Skeletal muscle tissue (tissue), 5 donors: ENCODE results near the gene KLRB1. TPM values are rescaled to one million over a fixed set of nuclear protein-coding genes. Genes with fewer than 3 reads are reported as not detected.
"Not testable (repeated sequence)": the region's sequence is repeated elsewhere in the genome, so short reads cannot be mapped to it uniquely, and the experiment has no call there.

Experiments
- H3K27ac ChIP-seq: one replicate; pipeline ENCODE4 v1.7.0; 2013; ENCODE audit warnings: mild to moderate bottlenecking, low read depth, low read length, inconsistent platforms
- H3K27me3 ChIP-seq, 3 donors: one replicate each; pipeline ENCODE4 v1.7.0; 2013; ENCODE audit warnings: low read length in 3 of 3; ENCODE audit not compliant: control insufficient read depth in 3 of 3, insufficient read depth in 3 of 3
- H3K36me3 ChIP-seq, 3 donors: one replicate each; pipeline ENCODE4 v1.7.0; 2013; ENCODE audit warnings: low read length in 3 of 3; ENCODE audit not compliant: control insufficient read depth in 3 of 3, insufficient read depth in 3 of 3
- H3K4me1 ChIP-seq, 3 donors: one replicate each; pipeline ENCODE4 v1.7.0; 2013; ENCODE audit warnings: low read length in 3 of 3, mild to moderate bottlenecking in 3 of 3; ENCODE audit not compliant: control insufficient read depth in 3 of 3, insufficient read depth in 3 of 3
- H3K4me3 ChIP-seq, 3 donors: one replicate each; pipeline ENCODE4 v1.7.0; 2013; ENCODE audit warnings: low read length in 3 of 3
- H3K9ac ChIP-seq, 3 donors: one replicate each; pipeline ENCODE4 v1.7.0; 2013; ENCODE audit warnings: low read length in 3 of 3, mild to moderate bottlenecking in 3 of 3, moderate library complexity in 2 of 3, low read depth in 1 of 3
- H3K9me3 ChIP-seq, 3 donors: one replicate each; pipeline ENCODE4 v1.7.0; 2013; ENCODE audit warnings: low read length in 3 of 3; ENCODE audit not compliant: control insufficient read depth in 3 of 3
- small RNA-seq: library from RNA; depleted of rRNA; stranded (forward); fragments of <200 nt; gene quantifications from one replicate; pipeline ENCODE3, GENCODE V24; 2014
- total RNA-seq: library from RNA; depleted of rRNA; stranded (reverse); fragments of >200 nt; gene quantifications from one replicate; pipeline ENCODE4 v1.2.3, GENCODE V29; 2014
- donor health status: Osteomylitis.

The KLRB1 gene
- total RNA-seq, 1 donor from 2014 or later = 0.52 TPM

DNA sequence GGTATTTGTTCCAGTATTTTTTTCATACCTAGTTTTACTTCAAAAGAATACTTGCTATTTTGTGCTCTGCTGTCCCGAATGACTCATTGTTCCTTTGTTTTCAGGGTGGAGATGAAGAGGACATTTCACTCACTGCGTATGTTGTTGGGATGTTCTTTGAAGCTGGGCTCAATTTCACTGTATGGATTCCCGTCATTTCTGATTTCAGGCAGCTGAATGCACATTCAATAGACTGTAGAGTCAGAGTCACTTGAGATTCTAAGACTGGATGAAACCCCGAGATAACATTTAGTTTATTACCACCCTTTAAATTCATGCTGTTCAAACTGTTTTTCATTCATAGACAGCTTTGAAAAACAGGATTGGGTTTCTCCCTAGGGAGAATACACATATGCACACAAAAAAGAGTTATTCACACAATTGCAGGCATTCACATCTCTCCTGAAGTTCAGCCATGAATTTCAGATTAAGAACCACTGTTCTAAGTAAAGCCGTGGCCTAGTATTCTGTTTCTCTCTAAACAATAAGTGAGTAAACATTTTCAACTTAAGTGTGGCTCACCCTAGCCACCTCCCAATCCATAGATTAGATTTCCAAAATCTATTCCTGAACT lies 44.8 kb downstream of the KLRB1 start:
- H3K36me3 ChIP-seq, H3K27ac ChIP-seq, H3K4me3 ChIP-seq, H3K9ac ChIP-seq, H3K9me3 ChIP-seq, H3K27me3 ChIP-seq, H3K4me1 ChIP-seq: not testable (repeated sequence)

DNA sequence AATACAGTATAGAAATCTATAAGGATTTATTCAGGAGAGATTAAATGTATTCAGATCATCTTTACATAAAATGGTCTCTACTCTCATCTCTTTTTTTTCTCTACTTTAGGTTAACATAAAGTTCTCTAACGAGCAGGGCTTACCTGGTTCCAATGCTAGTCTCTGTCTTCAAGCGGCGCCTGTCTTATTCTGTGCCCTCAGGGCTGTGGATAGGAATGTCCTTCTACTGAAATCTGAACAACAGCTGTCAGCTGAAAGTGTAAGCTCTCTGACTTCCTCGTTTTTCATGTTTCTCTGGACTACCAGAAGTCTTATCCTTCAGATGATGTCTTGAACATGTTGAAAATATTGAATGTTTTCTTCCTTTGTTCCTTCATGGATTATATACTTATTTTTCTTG lies 62.2 kb downstream of the KLRB1 start:
- H3K27me3 ChIP-seq, H3K36me3 ChIP-seq, H3K4me3 ChIP-seq, H3K4me1 ChIP-seq, H3K27ac ChIP-seq, H3K9ac ChIP-seq, H3K9me3 ChIP-seq: not testable (repeated sequence)

Small RNA genes lying within 50 kb of the gene (small RNA-seq; reads per million reads assigned to genes)
- gene AC010186.4 (not detected), gene RNU6-700P (not detected)

Other genes with a start within 250 kb of the KLRB1 start
- 12.0 TPM for gene CLEC2D, start 61.8 kb upstream of the KLRB1 start, total RNA-seq
- not detected for gene CLECL1, start 125.2 kb upstream of the KLRB1 start, total RNA-seq
- 8.4 TPM for gene CD69, start 153.0 kb upstream of the KLRB1 start, total RNA-seq
- gene KLRF1, start 219.6 kb upstream of the KLRB1 start, total RNA-seq = not detected